PFSK-1 (cell line): Measurements from ENCODE around the gene HSFX1.

Experiments used
- FOXP2 ChIP-seq: optimal IDR thresholded peaks from 2 replicates; pipeline ENCODE3; 2011; ENCODE audit warnings: borderline replicate concordance, control low read depth, inconsistent platforms; ENCODE audit not compliant: insufficient read depth; ENCODE audit errors: extremely low read length, extremely low read depth
- POLR2AphosphoS5 ChIP-seq: IDR thresholded peaks from 2 replicates; pipeline ENCODE4 v1.6.1; 2012; ENCODE audit warnings: low read depth, mild to moderate bottlenecking, control low read depth, low read length, moderate library complexity
- SIN3A ChIP-seq: IDR thresholded peaks from 2 replicates; pipeline ENCODE4 v1.6.1; 2012; ENCODE audit warnings: mild to moderate bottlenecking, low read length, moderate library complexity, borderline replicate concordance; ENCODE audit not compliant: insufficient read depth
- TF ChIP-seq, protein P1 (sequence below), 2 experiments: IDR thresholded peaks; 2 replicates each; pipeline versions ENCODE4 v1.6.1 to v1.8.0; 2011 to 2012; ENCODE audit warnings: low read depth in 2 of 2, low read length in 2 of 2, control low read depth in 1 of 2, inconsistent platforms in 1 of 2, mild to moderate bottlenecking in 1 of 2, moderate library complexity in 1 of 2; ENCODE audit not compliant: insufficient read depth in 1 of 2

DNA sequence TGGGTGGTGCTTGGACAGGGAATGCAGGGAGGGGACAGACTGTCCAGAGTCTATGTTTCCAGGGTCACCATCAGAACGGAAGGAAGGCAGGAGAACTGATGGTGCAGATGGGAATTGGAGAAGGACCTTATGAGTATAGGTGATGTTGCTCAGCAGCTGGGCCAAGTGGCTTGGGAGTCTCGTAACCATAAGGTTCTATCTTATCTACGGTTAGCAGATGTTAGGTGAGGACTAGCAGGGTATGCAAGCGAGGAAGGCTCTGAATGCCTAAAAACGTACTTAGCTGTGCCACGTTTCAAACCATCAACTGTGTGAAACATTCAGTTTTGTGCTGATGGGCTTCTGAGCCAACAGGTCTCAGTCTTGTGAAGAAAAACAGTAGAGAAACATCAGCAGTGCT, 30.2 kb downstream of the HSFX1 start:
- TF ChIP-seq POLR2AphosphoS5 (no peak), FOXP2 (no peak), SIN3A (no peak)
- TF ChIP-seq, protein P1, sequence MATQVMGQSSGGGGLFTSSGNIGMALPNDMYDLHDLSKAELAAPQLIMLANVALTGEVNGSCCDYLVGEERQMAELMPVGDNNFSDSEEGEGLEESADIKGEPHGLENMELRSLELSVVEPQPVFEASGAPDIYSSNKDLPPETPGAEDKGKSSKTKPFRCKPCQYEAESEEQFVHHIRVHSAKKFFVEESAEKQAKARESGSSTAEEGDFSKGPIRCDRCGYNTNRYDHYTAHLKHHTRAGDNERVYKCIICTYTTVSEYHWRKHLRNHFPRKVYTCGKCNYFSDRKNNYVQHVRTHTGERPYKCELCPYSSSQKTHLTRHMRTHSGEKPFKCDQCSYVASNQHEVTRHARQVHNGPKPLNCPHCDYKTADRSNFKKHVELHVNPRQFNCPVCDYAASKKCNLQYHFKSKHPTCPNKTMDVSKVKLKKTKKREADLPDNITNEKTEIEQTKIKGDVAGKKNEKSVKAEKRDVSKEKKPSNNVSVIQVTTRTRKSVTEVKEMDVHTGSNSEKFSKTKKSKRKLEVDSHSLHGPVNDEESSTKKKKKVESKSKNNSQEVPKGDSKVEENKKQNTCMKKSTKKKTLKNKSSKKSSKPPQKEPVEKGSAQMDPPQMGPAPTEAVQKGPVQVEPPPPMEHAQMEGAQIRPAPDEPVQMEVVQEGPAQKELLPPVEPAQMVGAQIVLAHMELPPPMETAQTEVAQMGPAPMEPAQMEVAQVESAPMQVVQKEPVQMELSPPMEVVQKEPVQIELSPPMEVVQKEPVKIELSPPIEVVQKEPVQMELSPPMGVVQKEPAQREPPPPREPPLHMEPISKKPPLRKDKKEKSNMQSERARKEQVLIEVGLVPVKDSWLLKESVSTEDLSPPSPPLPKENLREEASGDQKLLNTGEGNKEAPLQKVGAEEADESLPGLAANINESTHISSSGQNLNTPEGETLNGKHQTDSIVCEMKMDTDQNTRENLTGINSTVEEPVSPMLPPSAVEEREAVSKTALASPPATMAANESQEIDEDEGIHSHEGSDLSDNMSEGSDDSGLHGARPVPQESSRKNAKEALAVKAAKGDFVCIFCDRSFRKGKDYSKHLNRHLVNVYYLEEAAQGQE (IDR thresholded peaks at IDR 0.05; ENCODE audit: insufficient read depth in 1 of 2, low read depth in 2 of 2, low read length in 2 of 2) = no peak
